DND-41 (cell line): ENCODE data around the gene ARHGAP15.

Source experiments
- EZH2 ChIP-seq: IDR thresholded peaks from 3 replicates; pipeline ENCODE4 v1.6.1; 2012; ENCODE audit warnings: borderline replicate concordance, low read depth, mild to moderate bottlenecking, moderate library complexity, low read length, inconsistent platforms; ENCODE audit not compliant: severe bottlenecking
- TF ChIP-seq, protein P1 (sequence below): IDR thresholded peaks from 2 replicates; pipeline ENCODE4 v1.5.1; 2012; ENCODE audit warnings: borderline replicate concordance, low read length, moderate library complexity, mild to moderate bottlenecking; ENCODE audit not compliant: poor library complexity, severe bottlenecking; ENCODE audit errors: extremely low read depth

DNA sequence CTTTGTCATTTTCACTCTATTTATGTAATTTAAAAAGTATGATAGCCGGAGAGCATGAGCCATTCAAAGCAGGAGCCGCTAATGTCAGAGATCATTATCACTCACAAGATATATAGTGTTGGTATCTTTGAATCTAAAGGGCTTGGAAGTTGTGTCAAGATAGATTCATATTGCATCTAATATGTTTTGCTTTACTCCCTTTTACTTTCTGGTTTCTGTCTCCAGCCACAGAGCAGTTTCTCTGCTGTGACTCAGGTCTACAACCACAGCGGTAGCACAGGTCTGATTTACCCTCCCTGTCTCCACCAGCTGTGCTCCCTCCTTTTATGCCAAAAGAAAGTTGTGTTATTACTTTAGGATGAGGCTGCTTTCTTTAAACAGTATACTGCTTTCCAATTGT is 424.0 kb downstream of the ARHGAP15 start:
- TF ChIP-seq, protein P1, sequence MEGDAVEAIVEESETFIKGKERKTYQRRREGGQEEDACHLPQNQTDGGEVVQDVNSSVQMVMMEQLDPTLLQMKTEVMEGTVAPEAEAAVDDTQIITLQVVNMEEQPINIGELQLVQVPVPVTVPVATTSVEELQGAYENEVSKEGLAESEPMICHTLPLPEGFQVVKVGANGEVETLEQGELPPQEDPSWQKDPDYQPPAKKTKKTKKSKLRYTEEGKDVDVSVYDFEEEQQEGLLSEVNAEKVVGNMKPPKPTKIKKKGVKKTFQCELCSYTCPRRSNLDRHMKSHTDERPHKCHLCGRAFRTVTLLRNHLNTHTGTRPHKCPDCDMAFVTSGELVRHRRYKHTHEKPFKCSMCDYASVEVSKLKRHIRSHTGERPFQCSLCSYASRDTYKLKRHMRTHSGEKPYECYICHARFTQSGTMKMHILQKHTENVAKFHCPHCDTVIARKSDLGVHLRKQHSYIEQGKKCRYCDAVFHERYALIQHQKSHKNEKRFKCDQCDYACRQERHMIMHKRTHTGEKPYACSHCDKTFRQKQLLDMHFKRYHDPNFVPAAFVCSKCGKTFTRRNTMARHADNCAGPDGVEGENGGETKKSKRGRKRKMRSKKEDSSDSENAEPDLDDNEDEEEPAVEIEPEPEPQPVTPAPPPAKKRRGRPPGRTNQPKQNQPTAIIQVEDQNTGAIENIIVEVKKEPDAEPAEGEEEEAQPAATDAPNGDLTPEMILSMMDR: no peak
- no peak for TF ChIP-seq EZH2
